Small intestine (tissue), 7 donors: ENCODE results near the gene P3H2. TPM values are rescaled to one million over a fixed set of nuclear protein-coding genes. Genes with fewer than 3 reads are reported as not detected.

ENCODE experiments used
- DNase-seq, 2 donors: peaks; one replicate each; pipeline versions ENCODE4 v3.0.0 to v3.0.0-alpha.2; 2013
- FAIRE-seq: peaks from 2 replicates; lab custom pipeline; 2012; peaks lifted over from hg19 to GRCh38; lab: Jason Lieb, UNC
- H3K27ac ChIP-seq, 3 donors: one replicate each; pipeline ENCODE4 v1.5.1; 2013; ENCODE audit warnings: low read length in 2 of 3, mild to moderate bottlenecking in 2 of 3, control low read depth in 1 of 3, inconsistent platforms in 1 of 3, low read depth in 1 of 3, moderate library complexity in 1 of 3
- H3K27me3 ChIP-seq, 3 donors: one replicate each; pipeline ENCODE4 v1.6.1; 2013; ENCODE audit warnings: low read length in 3 of 3, inconsistent platforms in 1 of 3; ENCODE audit not compliant: control insufficient read depth in 3 of 3, insufficient read depth in 3 of 3
- H3K36me3 ChIP-seq, 3 donors: one replicate each; pipeline ENCODE4 v1.6.1; 2013; ENCODE audit warnings: low read length in 3 of 3, inconsistent platforms in 1 of 3, low read depth in 1 of 3, mild to moderate bottlenecking in 1 of 3, moderate library complexity in 1 of 3; ENCODE audit not compliant: control insufficient read depth in 3 of 3, insufficient read depth in 2 of 3
- H3K4me1 ChIP-seq, 3 donors: one replicate each; pipeline ENCODE4 v1.6.1; 2013; ENCODE audit warnings: low read length in 2 of 3, inconsistent platforms in 1 of 3, low read depth in 1 of 3, mild to moderate bottlenecking in 1 of 3, moderate library complexity in 1 of 3; ENCODE audit not compliant: control insufficient read depth in 3 of 3, insufficient read depth in 2 of 3
- H3K4me3 ChIP-seq, 3 donors: one replicate each; pipeline ENCODE4 v1.5.1; 2013; ENCODE audit warnings: low read length in 3 of 3, control low read depth in 1 of 3, inconsistent platforms in 1 of 3, low read depth in 1 of 3, mild to moderate bottlenecking in 1 of 3, moderate library complexity in 1 of 3
- H3K9me3 ChIP-seq, 2 donors: one replicate each; pipeline ENCODE4 v1.6.1; 2013; ENCODE audit warnings: low read depth in 1 of 2, low read length in 1 of 2; ENCODE audit not compliant: control insufficient read depth in 2 of 2, insufficient read depth in 1 of 2
- WGBS, 3 donors: extraction: QIAGEN DNeasy Blood & Tissue Kit; methylation state at CpG; one replicate each; pipeline ENCODE4 v1.1.7; 2013; 5-methylcytosine and 5-hydroxymethylcytosine counted together
- polyA plus RNA-seq, 4 donors: library from polyadenylated mRNA; stranded (reverse) in 3 of 4; unstranded in 1 of 4; fragments of 200-250 nt in 3 of 4; fragments of 120-200 nt in 1 of 4; gene quantifications; one replicate each; pipeline versions ENCODE4 v1.2.1 to v1.2.3, GENCODE V29; 2013
- donor health status: healthy with polysubstance abuse.
- donor health status: control.
- donor health status: control.
- donor health status: Bipolar disorder and iron deficiency.
- donor health status: healthy.

The P3H2 gene
- polyA plus RNA-seq, 4 donors: 0.22 to 2.0 (median 0.96) TPM

- Histone ChIP-seq H3K27ac (no peak overlapping the region), H3K9me3 (no peaks in the 10 kb centered on the region), H3K36me3 (no peaks in the 10 kb centered on the region), H3K4me1 (no peaks in the 10 kb centered on the region), H3K4me3 (no peak overlapping the region), H3K27me3 (no peaks in the 10 kb centered on the region)
- 38 to 44% (median 40%) methylated on average over 6 of the region's 6 CpGs for WGBS, 3 donors
- DNase-seq: no peak
- FAIRE-seq: no peak
Measured at GRCh38 chr3:190108804-190109203, 11.9 kb downstream of the P3H2 start.

- Histone ChIP-seq H3K4me1 (no peaks in the 10 kb centered on the region), H3K4me3 (no peak overlapping the region), H3K27me3 (no peaks in the 10 kb centered on the region), H3K36me3 (no peaks in the 10 kb centered on the region), H3K27ac (no peak overlapping the region), H3K9me3 (no peaks in the 10 kb centered on the region)
- no peak for DNase-seq
- FAIRE-seq: no peak
- WGBS, 3 donors: 36 to 67% (median 41%) methylated on average over 1 of the region's 1 CpG
Measured at GRCh38 chr3:190105876-190106275, 14.8 kb downstream of the P3H2 start.

- no peak for DNase-seq
- WGBS, 3 donors: 38 to 68% (median 41%) methylated on average over 8 of the region's 8 CpGs
- no peak overlapping the region for H3K4me3 ChIP-seq
Measured at GRCh38 chr3:190101320-190102011, 19.2 kb downstream of the P3H2 start.

DNA sequence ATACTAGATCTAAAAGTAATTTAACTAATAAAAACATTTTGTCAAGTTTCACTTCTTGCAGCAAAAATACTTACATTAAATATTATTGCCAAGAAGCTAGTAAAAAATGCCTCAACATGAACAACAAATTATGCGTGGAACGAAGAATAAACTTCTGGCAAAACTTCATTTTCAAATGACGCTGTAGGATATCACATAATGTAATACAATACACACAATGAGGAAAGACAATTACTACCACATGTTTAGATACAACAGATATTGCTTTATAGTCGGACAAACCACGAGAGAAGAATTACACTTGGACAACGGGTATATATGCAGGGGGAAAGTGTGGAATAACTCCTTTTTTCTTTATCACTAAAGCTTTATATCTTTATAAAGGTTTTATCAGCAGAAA lies 21.6 kb downstream of the P3H2 start:
- WGBS, 3 donors: 79 to 88% (median 81%) methylated on average over 6 of the region's 6 CpGs
- Histone ChIP-seq H3K27ac (no peak overlapping the region), H3K36me3 (no peaks in the 10 kb centered on the region), H3K4me1 (no peaks in the 10 kb centered on the region), H3K27me3 (no peaks in the 10 kb centered on the region), H3K9me3 (no peaks in the 10 kb centered on the region), H3K4me3 (no peak overlapping the region)
- FAIRE-seq (no peak), DNase-seq (no peak)

More at GRCh38 chr3:190101320-190102011, 19.2 kb downstream of the P3H2 start:
- no peaks in the 10 kb centered on the region for H3K27me3 ChIP-seq
- H3K4me1 ChIP-seq: no peaks in the 10 kb centered on the region
- no peaks in the 10 kb centered on the region for H3K36me3 ChIP-seq
- FAIRE-seq: no peak
- peak overlapping the region in 2 of 3 donors; percentile 22 to 46 for H3K27ac ChIP-seq
- no peaks in the 10 kb centered on the region for H3K9me3 ChIP-seq

DNA sequence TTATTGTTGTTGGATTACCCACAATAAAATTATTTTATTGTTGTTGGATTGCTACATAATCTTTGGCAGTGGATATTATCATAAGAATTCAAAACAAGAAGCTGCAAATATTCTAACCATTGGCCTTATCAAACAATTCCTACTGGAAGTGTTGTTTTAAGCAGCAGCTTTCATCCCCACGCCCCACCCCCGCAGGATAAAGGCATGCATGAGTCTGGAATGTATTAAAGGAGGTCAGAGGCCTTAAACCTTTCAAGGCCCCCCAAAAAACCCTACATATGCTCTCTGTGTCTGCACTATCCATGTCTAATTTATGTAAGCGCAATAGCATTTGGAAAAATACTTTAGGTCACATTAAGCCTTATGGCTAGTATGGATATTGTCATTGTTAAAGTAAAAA lies 23.1 kb downstream of the P3H2 start:
- no peak overlapping the region for H3K4me3 ChIP-seq
- DNase-seq (no peak), FAIRE-seq (no peak)
- no peaks in the 10 kb centered on the region for H3K36me3 ChIP-seq
- H3K4me1 ChIP-seq: no peaks in the 10 kb centered on the region
- H3K9me3 ChIP-seq: no peaks in the 10 kb centered on the region
- WGBS, 3 donors: 48 to 70% (median 70%) methylated on average over 3 of the region's 3 CpGs
- H3K27me3 ChIP-seq: no peaks in the 10 kb centered on the region
- no peak overlapping the region for H3K27ac ChIP-seq

- Histone ChIP-seq H3K4me1 (no peaks in the 10 kb centered on the region), H3K4me3 (no peak overlapping the region), H3K27ac (no peak overlapping the region), H3K36me3 (no peaks in the 10 kb centered on the region), H3K9me3 (no peaks in the 10 kb centered on the region), H3K27me3 (no peaks in the 10 kb centered on the region)
- WGBS, 3 donors: 83 to 93% (median 85%) methylated on average over 4 of the region's 4 CpGs
- DNase-seq (no peak), FAIRE-seq (no peak)
Measured at GRCh38 chr3:190097025-190097424, 23.7 kb downstream of the P3H2 start.

- Histone ChIP-seq H3K9me3 (no peaks in the 10 kb centered on the region), H3K4me1 (no peaks in the 10 kb centered on the region), H3K36me3 (no peaks in the 10 kb centered on the region), H3K27me3 (no peaks in the 10 kb centered on the region), H3K4me3 (no peak overlapping the region), H3K27ac (no peak overlapping the region)
- DNase-seq: no peak
- no peak for FAIRE-seq
- 68 to 83% (median 78%) methylated on average over 4 of the region's 4 CpGs for WGBS, 3 donors
Measured at GRCh38 chr3:190096345-190096744, 24.4 kb downstream of the P3H2 start.

DNA sequence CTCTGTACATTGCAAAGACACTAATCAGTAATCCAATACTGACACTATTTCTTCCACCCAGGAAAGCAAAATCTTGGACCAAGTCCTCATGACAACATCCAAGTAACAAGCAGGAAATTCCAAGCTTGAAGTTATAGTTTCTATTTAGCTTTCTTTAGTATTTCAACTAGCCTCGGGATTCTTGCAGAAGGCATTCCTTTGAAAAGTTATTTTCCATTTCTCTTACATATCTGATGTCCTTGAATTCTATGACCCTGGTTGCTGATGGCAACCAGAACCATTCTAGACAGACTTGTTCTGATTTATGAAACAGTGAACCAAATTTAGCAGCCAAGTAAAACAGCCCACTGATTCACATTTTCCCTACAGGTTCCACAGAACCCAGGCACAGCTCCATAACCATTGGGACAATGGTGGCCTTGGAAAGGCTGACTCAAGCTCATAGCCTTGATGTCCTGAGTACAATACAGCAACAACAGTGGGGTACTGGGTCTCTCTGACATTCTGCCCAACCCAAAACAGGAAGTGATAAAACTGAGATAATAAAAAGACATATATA lies 26.5 kb downstream of the P3H2 start:
- WGBS, 3 donors: 31 to 43% (median 39%) methylated on average over 1 of the region's 1 CpG

More for the DNA sequence above, 26.5 kb downstream of the P3H2 start:
- H3K4me1 ChIP-seq: no peaks in the 10 kb centered on the region
- H3K27ac ChIP-seq: peak overlapping the region in 1 of 3 donors; percentile 30
- H3K36me3 ChIP-seq: no peaks in the 10 kb centered on the region
- H3K27me3 ChIP-seq: no peaks in the 10 kb centered on the region
- no peak for DNase-seq
- no peak overlapping the region for H3K4me3 ChIP-seq
- FAIRE-seq: no peak
- no peaks in the 10 kb centered on the region for H3K9me3 ChIP-seq
